GM10266 (cell line): ENCODE data around the gene DAAM2.

Experiments
- DNase-seq: peaks from one replicate; pipeline ENCODE4 v3.0.0; 2012; ENCODE audit errors: extremely low spot score
- TF ChIP-seq, protein P1 (sequence below): IDR thresholded peaks from 2 replicates; pipeline ENCODE4 v1.5.1; 2012; ENCODE audit warnings: mild to moderate bottlenecking, low read depth; ENCODE audit not compliant: control insufficient read depth, insufficient read depth; ENCODE audit errors: missing control alignments

The DAAM2 gene

DNA sequence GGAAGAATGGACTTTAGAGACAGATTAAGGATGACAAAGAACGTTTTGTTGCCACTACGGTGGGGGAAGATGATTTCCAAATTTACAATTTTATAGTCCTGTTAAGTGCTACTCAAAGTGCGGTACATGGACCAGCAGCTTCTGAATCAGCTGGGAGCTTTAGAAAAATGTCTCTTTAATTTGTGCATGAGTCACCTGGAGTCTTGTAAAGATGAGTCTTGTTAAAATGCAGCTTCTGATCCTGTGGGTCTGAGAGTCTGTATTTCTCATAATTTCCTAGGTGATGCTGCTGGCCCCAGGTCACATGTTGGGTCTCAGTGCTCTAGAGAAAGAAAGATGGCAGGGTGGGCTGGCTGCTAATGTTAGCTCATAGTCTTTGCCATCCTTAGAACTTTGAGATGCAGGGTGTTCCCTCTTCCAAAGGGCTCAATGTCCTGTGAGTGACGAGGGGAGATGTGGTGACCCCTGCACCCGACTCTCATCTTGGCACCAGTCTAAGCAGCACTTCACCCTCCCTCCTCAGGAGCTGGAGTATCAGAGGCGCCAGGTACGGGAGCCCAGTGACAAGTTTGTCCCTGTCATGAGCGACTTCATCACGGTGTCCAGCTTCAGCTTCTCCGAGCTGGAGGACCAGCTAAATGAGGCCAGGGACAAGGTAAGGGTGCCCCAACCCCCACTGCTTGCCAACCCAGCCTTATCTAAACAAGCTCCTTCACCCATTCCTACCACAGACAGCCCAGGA is 107.5 kb downstream of the DAAM2 start:
- no peak for DNase-seq
- TF ChIP-seq, protein P1, sequence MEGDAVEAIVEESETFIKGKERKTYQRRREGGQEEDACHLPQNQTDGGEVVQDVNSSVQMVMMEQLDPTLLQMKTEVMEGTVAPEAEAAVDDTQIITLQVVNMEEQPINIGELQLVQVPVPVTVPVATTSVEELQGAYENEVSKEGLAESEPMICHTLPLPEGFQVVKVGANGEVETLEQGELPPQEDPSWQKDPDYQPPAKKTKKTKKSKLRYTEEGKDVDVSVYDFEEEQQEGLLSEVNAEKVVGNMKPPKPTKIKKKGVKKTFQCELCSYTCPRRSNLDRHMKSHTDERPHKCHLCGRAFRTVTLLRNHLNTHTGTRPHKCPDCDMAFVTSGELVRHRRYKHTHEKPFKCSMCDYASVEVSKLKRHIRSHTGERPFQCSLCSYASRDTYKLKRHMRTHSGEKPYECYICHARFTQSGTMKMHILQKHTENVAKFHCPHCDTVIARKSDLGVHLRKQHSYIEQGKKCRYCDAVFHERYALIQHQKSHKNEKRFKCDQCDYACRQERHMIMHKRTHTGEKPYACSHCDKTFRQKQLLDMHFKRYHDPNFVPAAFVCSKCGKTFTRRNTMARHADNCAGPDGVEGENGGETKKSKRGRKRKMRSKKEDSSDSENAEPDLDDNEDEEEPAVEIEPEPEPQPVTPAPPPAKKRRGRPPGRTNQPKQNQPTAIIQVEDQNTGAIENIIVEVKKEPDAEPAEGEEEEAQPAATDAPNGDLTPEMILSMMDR = no peak

DNA sequence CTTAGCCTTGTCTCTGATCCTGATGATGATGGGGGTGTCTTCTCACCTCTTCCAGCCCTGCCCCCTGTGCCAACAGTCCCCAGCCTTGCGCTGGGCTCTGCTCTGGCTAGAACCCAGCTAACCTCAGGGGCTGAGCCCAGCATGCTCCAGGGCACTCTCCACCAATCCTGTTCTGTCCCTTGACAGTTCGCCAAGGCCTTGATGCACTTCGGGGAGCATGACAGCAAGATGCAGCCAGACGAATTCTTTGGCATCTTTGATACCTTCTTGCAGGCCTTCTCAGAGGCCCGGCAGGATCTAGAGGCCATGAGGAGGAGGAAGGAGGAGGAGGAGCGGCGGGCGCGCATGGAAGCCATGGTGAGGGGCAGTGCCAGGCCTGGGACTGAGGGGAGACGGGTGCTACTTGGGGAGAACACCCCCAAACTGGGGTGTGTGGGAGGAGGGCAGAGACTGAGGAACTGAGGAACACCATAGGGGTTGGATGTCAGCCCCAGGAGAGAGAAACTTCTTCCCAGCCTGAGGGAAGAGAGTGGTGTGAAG is 109.0 kb downstream of the DAAM2 start:
- no peak for DNase-seq
- TF ChIP-seq, protein P1 = no peak

DNA sequence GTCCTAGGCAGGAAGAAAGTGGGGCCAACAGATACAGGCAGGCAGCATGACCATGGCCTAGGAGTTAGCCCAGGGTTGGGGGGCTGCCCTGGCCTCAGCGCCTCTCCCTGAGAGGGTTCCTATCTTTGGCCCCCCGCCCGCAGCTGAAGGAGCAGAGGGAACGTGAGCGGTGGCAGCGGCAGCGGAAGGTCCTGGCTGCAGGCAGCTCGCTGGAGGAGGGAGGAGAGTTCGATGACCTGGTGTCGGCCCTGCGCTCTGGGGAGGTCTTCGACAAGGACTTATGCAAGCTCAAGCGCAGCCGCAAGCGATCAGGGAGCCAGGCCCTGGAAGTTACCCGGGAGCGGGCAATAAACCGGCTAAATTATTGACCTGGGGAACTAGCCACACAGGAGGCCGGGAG is 109.5 kb downstream of the DAAM2 start:
- no peak for DNase-seq
- TF ChIP-seq, protein P1 = no peak

DNA sequence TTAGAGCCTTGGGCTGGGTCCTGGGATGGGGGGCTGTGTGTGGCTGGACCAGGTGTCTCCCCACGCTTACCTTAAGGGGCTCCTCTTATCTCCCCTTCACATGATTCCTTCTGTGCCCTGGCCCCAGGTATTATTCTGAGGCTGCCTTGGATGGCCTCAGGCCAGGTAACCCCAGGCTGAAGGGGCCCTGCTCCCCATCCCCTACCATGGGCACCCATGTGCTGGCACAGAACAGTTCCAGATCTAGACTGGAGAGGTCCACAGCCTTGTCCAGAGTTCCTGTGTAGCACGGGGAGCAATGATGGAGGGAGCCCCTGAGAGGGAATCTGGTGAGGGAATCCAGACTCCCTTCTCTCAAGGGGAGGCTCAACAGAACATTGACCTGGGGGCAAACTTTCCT is 110.0 kb downstream of the DAAM2 start:
- TF ChIP-seq, protein P1 = no peak

DNA sequence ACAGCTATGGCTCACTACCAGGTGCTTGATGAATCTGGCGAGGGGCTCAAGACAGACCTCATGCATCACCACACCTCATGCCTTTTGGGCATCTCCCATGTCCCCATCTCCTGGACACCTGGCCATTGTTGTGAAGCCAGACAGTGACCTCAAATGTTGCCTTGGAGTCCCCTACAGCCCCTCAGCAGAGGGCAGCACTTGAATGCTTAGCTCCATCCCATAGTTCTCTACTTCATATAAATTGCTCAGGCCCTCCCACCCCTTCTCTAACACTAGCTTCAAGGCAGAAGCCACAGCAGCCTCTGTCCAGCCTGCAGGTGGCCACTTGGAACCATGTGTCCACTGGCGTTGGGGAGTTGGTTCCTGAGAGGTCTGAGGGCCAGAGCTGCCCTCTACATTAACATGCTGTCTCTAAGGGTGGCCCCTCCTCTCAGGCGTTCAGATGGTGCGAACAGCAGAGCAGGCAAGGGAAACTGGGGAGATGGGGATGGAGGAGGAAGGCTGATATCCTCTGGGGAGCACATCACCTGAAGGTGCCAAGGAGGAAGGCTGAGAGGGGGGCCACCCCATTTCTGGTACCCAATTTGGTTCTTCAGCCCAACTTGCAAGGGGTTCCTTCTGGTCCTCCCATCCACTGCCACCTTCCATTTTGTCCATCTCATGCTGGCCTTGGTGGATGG is 110.8 kb downstream of the DAAM2 start:
- no peak for DNase-seq
- TF ChIP-seq, protein P1 = no peak

More for the DNA sequence above, 110.0 kb downstream of the DAAM2 start:
- DNase-seq = no peak

DNA sequence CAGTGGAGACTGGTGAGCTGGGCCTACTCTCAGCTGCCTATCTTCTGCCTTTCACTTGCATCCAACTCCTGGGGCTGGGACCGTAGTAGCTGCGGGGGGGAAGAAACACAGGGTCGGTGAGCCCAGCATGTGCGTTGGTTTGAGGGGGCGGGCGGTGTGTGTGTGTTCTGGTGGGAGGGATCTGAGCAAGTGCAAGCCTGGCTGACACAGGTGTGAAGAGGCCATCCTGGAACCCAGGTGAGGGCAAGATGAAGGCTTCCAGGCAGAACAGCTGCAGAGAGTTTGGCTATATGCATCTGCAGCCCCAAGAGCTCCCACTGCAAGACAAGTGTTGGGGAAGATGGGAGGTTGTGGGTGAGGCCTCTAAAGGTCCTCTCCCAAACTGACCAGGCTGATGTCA is 111.5 kb downstream of the DAAM2 start:
- no peak for DNase-seq
- TF ChIP-seq, protein P1 = no peak
